ENCODE measurements around the gene OCIAD1.

GRCh38 chr4:48841045-48841827, 10.3 kb downstream of the OCIAD1 start:
- TF ChIP-seq, protein P1, sequence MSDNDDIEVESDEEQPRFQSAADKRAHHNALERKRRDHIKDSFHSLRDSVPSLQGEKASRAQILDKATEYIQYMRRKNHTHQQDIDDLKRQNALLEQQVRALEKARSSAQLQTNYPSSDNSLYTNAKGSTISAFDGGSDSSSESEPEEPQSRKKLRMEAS (IDR thresholded peaks at IDR 0.05) = no peak
- TF ChIP-seq, protein P2, sequence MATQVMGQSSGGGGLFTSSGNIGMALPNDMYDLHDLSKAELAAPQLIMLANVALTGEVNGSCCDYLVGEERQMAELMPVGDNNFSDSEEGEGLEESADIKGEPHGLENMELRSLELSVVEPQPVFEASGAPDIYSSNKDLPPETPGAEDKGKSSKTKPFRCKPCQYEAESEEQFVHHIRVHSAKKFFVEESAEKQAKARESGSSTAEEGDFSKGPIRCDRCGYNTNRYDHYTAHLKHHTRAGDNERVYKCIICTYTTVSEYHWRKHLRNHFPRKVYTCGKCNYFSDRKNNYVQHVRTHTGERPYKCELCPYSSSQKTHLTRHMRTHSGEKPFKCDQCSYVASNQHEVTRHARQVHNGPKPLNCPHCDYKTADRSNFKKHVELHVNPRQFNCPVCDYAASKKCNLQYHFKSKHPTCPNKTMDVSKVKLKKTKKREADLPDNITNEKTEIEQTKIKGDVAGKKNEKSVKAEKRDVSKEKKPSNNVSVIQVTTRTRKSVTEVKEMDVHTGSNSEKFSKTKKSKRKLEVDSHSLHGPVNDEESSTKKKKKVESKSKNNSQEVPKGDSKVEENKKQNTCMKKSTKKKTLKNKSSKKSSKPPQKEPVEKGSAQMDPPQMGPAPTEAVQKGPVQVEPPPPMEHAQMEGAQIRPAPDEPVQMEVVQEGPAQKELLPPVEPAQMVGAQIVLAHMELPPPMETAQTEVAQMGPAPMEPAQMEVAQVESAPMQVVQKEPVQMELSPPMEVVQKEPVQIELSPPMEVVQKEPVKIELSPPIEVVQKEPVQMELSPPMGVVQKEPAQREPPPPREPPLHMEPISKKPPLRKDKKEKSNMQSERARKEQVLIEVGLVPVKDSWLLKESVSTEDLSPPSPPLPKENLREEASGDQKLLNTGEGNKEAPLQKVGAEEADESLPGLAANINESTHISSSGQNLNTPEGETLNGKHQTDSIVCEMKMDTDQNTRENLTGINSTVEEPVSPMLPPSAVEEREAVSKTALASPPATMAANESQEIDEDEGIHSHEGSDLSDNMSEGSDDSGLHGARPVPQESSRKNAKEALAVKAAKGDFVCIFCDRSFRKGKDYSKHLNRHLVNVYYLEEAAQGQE (IDR thresholded peaks at IDR 0.05; ENCODE audit: low read depth) = no peak
- TF ChIP-seq TEAD4 (IDR thresholded peaks at IDR 0.05) (no peak), RAD21 (IDR thresholded peaks at IDR 0.05; ENCODE audit: low read depth) (no peak)
